GM12891 (cell line): Measurements from ENCODE around the gene TMEM132D.

Experiments
- POLR2A ChIP-seq: IDR thresholded peaks from 2 replicates; pipeline ENCODE4 v1.6.1; 2011; ENCODE audit warnings: low read depth, low read length, control low read depth
- POLR2AphosphoS5 ChIP-seq: IDR thresholded peaks from 2 replicates; pipeline ENCODE4 v1.6.1; 2011; ENCODE audit warnings: low read depth, low read length, control low read depth
- POU2F2 ChIP-seq: IDR thresholded peaks from 2 replicates; pipeline ENCODE4 v1.6.1; 2011; ENCODE audit warnings: low read depth, mild to moderate bottlenecking, control low read depth, low read length, moderate library complexity
- SPI1 ChIP-seq: IDR thresholded peaks from 2 replicates; pipeline ENCODE4 v1.6.1; 2011; ENCODE audit warnings: low read depth, low read length, control low read depth
- TAF1 ChIP-seq: IDR thresholded peaks from 2 replicates; pipeline ENCODE4 v1.6.1; 2011; ENCODE audit warnings: low read depth, low read length, control low read depth

GRCh38 chr12:129570796-129571400 lies 332.9 kb downstream of the TMEM132D start:
- TF ChIP-seq POLR2AphosphoS5 (no peak), TAF1 (no peak), POLR2A (no peak), SPI1 (no peak), POU2F2 (no peak)
